A673 (cell line): ENCODE measurements around the gene TTLL3. TPM values are rescaled to one million over a fixed set of nuclear protein-coding genes. Genes with fewer than 3 reads are reported as not detected.
A peak's percentile ranks its signal among the peaks of the same experiment; 100 is the strongest.
"Not testable (repeated sequence)": the region's sequence is repeated elsewhere in the genome, so short reads cannot be mapped to it uniquely, and the experiment has no call there.

ENCODE experiments used
- BruUV-seq: library from RNA; stranded (reverse); fragments of 400-500 nt; replicated peaks from 2 replicates; lab custom pipeline; 2021; lab: Mats Ljungman, UMichigan
- CTCF ChIA-PET: fragments of 300-600 bp; sonication (Branson Sonifier 250); formaldehyde crosslinking; loops from one replicate; lab custom pipeline; 2022; ENCODE audit warnings: antibody characterized with exemption; lab: Charles Lee
- POLR2A ChIA-PET: fragments of 300-600 bp; sonication (Branson Sonifier 250); formaldehyde crosslinking; loops from one replicate; lab custom pipeline; 2022; ENCODE audit warnings: antibody characterized with exemption; ENCODE audit not compliant: low non-redundant PET; lab: Charles Lee
- DNase-seq: peaks from one replicate; pipeline ENCODE4 v3.0.0-alpha.2; 2015; ENCODE audit warnings: low spot score
- H3K27ac ChIP-seq: fragments of 200-600 bp; sonication (generic); 2 replicates; pipeline ENCODE4 v1.5.1; 2016; ENCODE audit warnings: mixed run types, low read depth, mild to moderate bottlenecking, mixed read lengths, antibody characterized with exemption, low read length; ENCODE audit not compliant: poor library complexity, severe bottlenecking
- H3K27me3 ChIP-seq: fragments of 200-600 bp; sonication (generic); replicated peaks from 2 replicates; pipeline ENCODE4 v1.6.1; 2017; ENCODE audit warnings: mixed run types, low read depth, mild to moderate bottlenecking, mixed read lengths, antibody characterized with exemption, low read length; ENCODE audit not compliant: insufficient read depth, poor library complexity
- H3K36me3 ChIP-seq: fragments of 200-600 bp; sonication (generic); 2 replicates; pipeline ENCODE4 v1.6.1; 2016; ENCODE audit warnings: mixed run types, mild to moderate bottlenecking, mixed read lengths, antibody characterized with exemption, low read length; ENCODE audit not compliant: insufficient read depth, poor library complexity, severe bottlenecking
- H3K4me1 ChIP-seq: fragments of 200-600 bp; sonication (generic); 2 replicates; pipeline ENCODE4 v1.6.1; 2017; ENCODE audit warnings: mixed run types, mild to moderate bottlenecking, mixed read lengths, antibody characterized with exemption, low read length; ENCODE audit not compliant: insufficient read depth, poor library complexity, severe bottlenecking
- H3K4me3 ChIP-seq: fragments of 200-600 bp; sonication (generic); 2 replicates; pipeline ENCODE4 v1.5.1; 2016; ENCODE audit warnings: low read depth, mixed run types, mild to moderate bottlenecking, mixed read lengths, low read length; ENCODE audit not compliant: poor library complexity, severe bottlenecking
- H3K9me3 ChIP-seq: fragments of 200-600 bp; sonication (generic); 2 replicates; pipeline ENCODE4 v1.6.1; 2016; ENCODE audit warnings: mixed run types, low read depth, mild to moderate bottlenecking, mixed read lengths, antibody characterized with exemption, low read length; ENCODE audit not compliant: poor library complexity, severe bottlenecking
- EZH2 ChIP-seq: fragments of 200-600 bp; sonication (generic); IDR thresholded peaks from 2 replicates; pipeline ENCODE4 v1.6.1; 2017; ENCODE audit warnings: borderline replicate concordance, low read depth, mild to moderate bottlenecking, mixed read lengths, antibody characterized with exemption, low read length; ENCODE audit not compliant: poor library complexity, severe bottlenecking
- intact Hi-C: fragments of 100-400 bp; cut with micrococcal nuclease; formaldehyde crosslinking; loops from one replicate; pipeline ENCODE4 v1.10.0; 2022; ENCODE audit not compliant: unreplicated experiment
- total RNA-seq: library from RNA; stranded (reverse); gene quantifications from 2 replicates; pipeline ENCODE4 v1.2.3, GENCODE V29; 2021
- TF ChIP-seq, protein P1 (sequence below): fragments of 300-800, 200-600 bp; sonication (generic); conservative IDR thresholded peaks from 2 replicates; pipeline ENCODE4 v1.5.1; 2017; ENCODE audit warnings: low read depth, mild to moderate bottlenecking, antibody characterized with exemption, low read length, moderate library complexity, mixed read lengths

TTLL3 gene
- total RNA-seq, 1 experiment from 2014 or later = 6.7 TPM

DNA sequence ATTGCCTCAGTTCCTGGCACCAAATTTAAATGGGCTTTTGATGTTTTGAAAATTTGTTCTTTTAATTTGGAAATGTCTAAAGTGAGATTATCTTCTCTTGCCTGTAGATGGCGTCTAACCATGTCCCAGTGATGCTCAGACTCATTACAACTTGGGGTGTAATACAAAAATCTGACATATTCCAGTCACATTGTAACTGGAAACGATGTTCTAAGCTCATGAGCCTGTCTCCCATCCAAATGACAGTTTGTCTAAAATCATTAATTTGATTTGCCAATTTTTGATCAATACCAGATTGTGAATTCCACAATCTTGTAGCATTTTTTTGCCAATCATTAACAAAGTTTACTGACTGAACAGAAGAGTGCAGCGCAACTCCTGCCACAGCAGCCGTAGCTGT, 38.8 kb downstream of the TTLL3 start:
- H3K36me3 ChIP-seq, H3K4me3 ChIP-seq, H3K9me3 ChIP-seq, H3K4me1 ChIP-seq, H3K27me3 ChIP-seq, BruUV-seq, POLR2A ChIA-PET, CTCF ChIA-PET, H3K27ac ChIP-seq, intact Hi-C loops: not testable (repeated sequence)
- peak; percentile 34 for DNase-seq
- TF ChIP-seq, protein P1, sequence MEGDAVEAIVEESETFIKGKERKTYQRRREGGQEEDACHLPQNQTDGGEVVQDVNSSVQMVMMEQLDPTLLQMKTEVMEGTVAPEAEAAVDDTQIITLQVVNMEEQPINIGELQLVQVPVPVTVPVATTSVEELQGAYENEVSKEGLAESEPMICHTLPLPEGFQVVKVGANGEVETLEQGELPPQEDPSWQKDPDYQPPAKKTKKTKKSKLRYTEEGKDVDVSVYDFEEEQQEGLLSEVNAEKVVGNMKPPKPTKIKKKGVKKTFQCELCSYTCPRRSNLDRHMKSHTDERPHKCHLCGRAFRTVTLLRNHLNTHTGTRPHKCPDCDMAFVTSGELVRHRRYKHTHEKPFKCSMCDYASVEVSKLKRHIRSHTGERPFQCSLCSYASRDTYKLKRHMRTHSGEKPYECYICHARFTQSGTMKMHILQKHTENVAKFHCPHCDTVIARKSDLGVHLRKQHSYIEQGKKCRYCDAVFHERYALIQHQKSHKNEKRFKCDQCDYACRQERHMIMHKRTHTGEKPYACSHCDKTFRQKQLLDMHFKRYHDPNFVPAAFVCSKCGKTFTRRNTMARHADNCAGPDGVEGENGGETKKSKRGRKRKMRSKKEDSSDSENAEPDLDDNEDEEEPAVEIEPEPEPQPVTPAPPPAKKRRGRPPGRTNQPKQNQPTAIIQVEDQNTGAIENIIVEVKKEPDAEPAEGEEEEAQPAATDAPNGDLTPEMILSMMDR = peak; percentile 53

DNA sequence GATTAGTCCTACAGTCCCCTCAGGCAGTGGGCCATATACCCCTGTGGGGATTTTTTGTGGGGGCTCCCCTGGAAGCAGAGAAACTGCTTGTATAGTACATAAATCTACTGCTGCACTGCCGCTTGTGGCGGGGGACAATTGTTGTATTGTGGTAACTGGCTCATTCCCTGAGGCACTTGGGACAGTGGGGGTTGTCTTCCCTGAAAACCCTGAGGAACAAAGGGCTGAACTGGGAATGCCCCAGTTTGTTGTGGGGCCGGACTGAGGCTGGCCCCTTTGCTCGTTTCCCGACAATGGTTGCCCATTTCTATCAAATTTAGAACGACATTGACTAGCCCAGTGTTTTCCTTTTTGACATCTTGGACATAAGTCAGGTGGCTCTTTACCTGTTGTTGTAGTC, 41.3 kb downstream of the TTLL3 start:
- H3K4me1 ChIP-seq, H3K27ac ChIP-seq, H3K27me3 ChIP-seq, DNase-seq, POLR2A ChIA-PET, H3K4me3 ChIP-seq, intact Hi-C loops, BruUV-seq, H3K9me3 ChIP-seq, H3K36me3 ChIP-seq, CTCF ChIA-PET: not testable (repeated sequence)

DNA sequence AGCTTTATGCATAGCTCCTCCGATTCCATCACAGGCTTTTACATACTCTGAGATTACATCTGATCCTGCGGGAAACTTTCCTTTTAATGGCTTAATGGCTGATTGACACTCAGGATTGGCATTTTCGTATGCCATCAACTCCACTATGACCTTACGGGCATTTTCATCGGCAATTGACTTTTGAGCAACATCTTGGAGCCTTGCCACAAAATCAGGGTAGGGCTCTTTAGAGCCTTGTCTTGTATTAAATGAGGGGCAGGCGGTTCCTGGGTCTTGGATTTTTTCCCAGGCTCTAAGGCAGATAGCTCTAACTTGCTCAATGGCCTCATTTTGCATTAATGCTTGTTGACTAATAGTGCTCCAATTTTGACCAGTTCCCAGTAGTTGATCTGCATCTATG, 41.9 kb downstream of the TTLL3 start:
- DNase-seq, H3K27ac ChIP-seq, H3K36me3 ChIP-seq, H3K27me3 ChIP-seq, H3K4me1 ChIP-seq, BruUV-seq, H3K4me3 ChIP-seq, H3K9me3 ChIP-seq, intact Hi-C loops, CTCF ChIA-PET, POLR2A ChIA-PET: not testable (repeated sequence)

DNA sequence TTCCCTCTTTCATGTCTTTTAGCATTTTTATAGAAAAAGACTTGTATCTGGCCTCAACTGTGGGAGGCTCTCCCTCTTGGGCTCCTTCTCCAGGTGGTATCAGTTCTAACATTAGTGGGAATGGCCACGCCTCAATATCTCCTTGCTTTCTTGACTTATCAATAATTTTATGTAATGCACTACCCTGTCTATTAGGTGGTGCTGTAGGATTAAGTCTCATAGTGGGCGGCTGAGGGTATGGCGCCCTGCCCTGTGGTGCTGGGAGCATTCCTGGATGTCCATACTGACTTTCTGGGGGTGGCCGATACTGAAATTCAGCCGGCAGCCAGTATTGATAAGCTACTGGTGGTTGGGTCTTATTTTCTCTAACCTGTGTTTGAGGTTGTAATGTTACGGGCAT, 42.5 kb downstream of the TTLL3 start:
- no peak for TF ChIP-seq EZH2
- TF ChIP-seq, protein P1 = no peak
- no peak for DNase-seq
- no peak overlapping the region for H3K27ac ChIP-seq
- no peaks in the 10 kb centered on the region for H3K27me3 ChIP-seq
- CTCF ChIA-PET = no interaction called here
- intact Hi-C loops = no loop called here
- no peaks in the 10 kb centered on the region for H3K4me1 ChIP-seq
- POLR2A ChIA-PET = no interaction called here
- no TSS peak for BruUV-seq
- H3K9me3 ChIP-seq = no peaks in the 10 kb centered on the region
- no peak overlapping the region for H3K4me3 ChIP-seq
- H3K36me3 ChIP-seq = no peaks in the 10 kb centered on the region

DNA sequence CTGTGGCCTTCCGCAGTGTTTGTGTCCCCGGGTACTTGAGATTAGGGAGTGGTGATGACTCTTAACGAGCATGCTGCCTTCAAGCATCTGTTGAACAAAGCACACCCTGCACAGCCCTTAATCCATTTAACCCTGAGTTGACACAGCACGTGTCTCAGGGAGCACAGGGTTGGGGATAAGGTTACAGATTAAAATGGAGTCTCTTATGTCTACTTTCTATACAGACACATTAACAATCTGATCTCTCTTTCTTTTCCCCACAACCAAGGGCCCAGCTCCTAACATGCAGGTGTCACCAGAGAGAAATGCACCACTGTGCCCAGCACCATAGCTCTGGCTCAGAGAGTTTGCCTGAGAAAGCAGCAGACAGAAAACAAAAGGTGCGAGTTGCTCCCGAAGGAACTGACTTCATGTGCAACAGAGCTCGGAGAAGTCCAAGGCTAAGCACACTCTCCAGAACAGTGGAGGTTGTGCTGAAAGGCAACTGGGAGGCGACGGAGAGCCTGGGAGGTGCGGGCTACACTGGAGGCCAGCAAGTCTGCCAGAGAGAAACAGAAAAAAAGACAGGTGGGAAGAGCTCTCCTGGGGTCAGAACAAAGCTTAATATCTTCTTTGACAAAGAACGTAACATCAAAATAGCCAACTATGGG, 44.4 kb downstream of the TTLL3 start:
- BruUV-seq = not testable (repeated sequence)

More for the DNA sequence above, 44.4 kb downstream of the TTLL3 start:
- H3K4me1 ChIP-seq, CTCF ChIA-PET, POLR2A ChIA-PET, H3K36me3 ChIP-seq, H3K27ac ChIP-seq, intact Hi-C loops, H3K27me3 ChIP-seq, H3K4me3 ChIP-seq, DNase-seq, H3K9me3 ChIP-seq: not testable (repeated sequence)
